Activated CD8-positive, alpha-beta T cell treated with anti-CD3 and anti-CD28 coated beads, Interleukin-2, amount 10 ng/mL, durations not matched to agents 7 days and 5 days (primary cell): Measurements from ENCODE around the gene PGM1. TPM values are rescaled to one million over a fixed set of nuclear protein-coding genes. Genes with fewer than 3 reads are reported as not detected.

Source experiments
- ATAC-seq: fragments of 150-1000 bp; cut with Tn5 transposase; one replicate; pipeline ENCODE4 v1.10.0; 2021; ENCODE audit warnings: moderate library complexity
- CTCF ChIA-PET: fragments of 350-600 bp; sonication (Branson Sonifier 250); formaldehyde crosslinking; loops from one replicate; lab custom pipeline; 2021; ENCODE audit warnings: antibody characterized with exemption; lab: Charles Lee
- POLR2A ChIA-PET: fragments of 350-600 bp; sonication (Branson Sonifier 250); formaldehyde crosslinking; loops from one replicate; lab custom pipeline; 2021; ENCODE audit warnings: antibody characterized with exemption; lab: Charles Lee
- DNase-seq: peaks from one replicate; pipeline ENCODE4 v3.0.0-alpha.2; 2020
- H3K27ac Mint-ChIP-seq: one replicate; pipeline ENCODE4 v1.8.0; 2021; ENCODE audit warnings: mild to moderate bottlenecking, mixed read lengths
- H3K27me3 Mint-ChIP-seq: one replicate; pipeline ENCODE4 v1.8.0; 2021; ENCODE audit warnings: low read depth, mixed read lengths
- H3K36me3 Mint-ChIP-seq: one replicate; pipeline ENCODE4 v1.8.0; 2021; ENCODE audit warnings: low read depth, mixed read lengths
- H3K4me1 Mint-ChIP-seq: one replicate; pipeline ENCODE4 v1.8.0; 2021; ENCODE audit warnings: low read depth, mixed read lengths
- H3K4me3 Mint-ChIP-seq: one replicate; pipeline ENCODE4 v1.8.0; 2021; ENCODE audit warnings: mild to moderate bottlenecking, mixed read lengths
- H3K9me3 Mint-ChIP-seq: one replicate; pipeline ENCODE4 v1.8.0; 2022; ENCODE audit warnings: mixed read lengths; ENCODE audit not compliant: insufficient read depth
- total RNA-seq, 2 experiments: library from RNA; stranded (reverse); gene quantifications; one replicate each; pipeline ENCODE4 v1.2.3, GENCODE V29; 2021

PGM1 gene
- total RNA-seq, 2 experiments from 2014 or later, result 60.1 to 65.9 TPM

DNA sequence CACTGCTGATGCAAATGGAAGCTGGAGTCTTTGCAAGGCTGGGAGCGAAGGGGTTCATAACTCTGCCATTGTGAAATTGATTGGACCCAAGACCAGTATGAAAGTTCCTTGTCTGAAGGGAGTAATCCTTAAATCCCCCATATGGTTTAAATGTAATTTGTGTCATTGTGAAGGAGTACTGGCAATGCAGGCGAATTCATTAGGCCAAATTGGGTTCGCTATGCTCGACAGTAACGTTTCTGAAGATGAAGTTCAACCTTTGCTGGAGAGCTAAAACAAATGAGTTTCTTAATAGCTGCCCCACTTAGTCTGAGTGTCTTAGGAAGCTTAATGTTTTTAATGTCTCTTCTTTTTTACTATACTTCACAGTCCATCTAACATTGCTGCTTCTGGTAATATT, 27.5 kb downstream of the PGM1 start:
- no peak overlapping the region for H3K27ac Mint-ChIP-seq
- no peak for DNase-seq
- peaks cover 7% of the 10 kb centered on the region for H3K4me1 Mint-ChIP-seq
- no peak for ATAC-seq
- no peaks in the 10 kb centered on the region for H3K9me3 Mint-ChIP-seq
- CTCF ChIA-PET, result interaction anchor here (1.2 kb wide), 1 partner anchor 71 kb away, joined by 3 read pairs; no protein-coding TSS in a partner anchor
- POLR2A ChIA-PET, result no interaction called here
- no peaks in the 10 kb centered on the region for H3K27me3 Mint-ChIP-seq
- no peak overlapping the region for H3K4me3 Mint-ChIP-seq
- no peaks in the 10 kb centered on the region for H3K36me3 Mint-ChIP-seq

DNA sequence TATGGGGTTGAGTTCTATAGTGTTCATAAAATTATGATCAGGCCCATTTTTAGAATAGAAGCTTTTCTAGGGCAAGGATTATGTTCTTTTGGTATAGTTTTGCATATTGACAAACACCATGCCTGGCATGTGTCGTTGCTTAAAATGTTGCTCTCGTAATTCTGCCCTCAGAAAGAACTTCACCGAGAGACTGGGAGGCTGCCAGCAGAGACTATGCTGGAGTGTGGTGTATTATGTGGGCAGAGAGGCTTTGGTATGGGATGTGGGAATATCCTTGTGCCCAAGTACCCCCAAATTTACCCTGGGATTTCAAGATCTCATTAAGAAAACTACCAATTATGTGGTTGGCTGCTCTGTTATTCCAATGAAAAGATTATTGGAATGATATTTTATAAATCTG, 27.9 kb downstream of the PGM1 start:
- ChIA-PET CTCF (interaction anchor here (1.2 kb wide), 1 partner anchor 71 kb away, joined by 3 read pairs; no protein-coding TSS in a partner anchor), POLR2A (no interaction called here)
- no peaks in the 10 kb centered on the region for H3K27me3 Mint-ChIP-seq
- no peak overlapping the region for H3K4me3 Mint-ChIP-seq
- peaks cover 10% of the 10 kb centered on the region for H3K4me1 Mint-ChIP-seq
- no peaks in the 10 kb centered on the region for H3K9me3 Mint-ChIP-seq
- no peak overlapping the region for H3K27ac Mint-ChIP-seq
- ATAC-seq (no peak), DNase-seq (no peak)
- H3K36me3 Mint-ChIP-seq, result no peaks in the 10 kb centered on the region

GRCh38 chr1:63621698-63622097, 28.5 kb downstream of the PGM1 start:
- Mint-ChIP-seq H3K9me3 (no peaks in the 10 kb centered on the region), H3K27ac (no peak overlapping the region), H3K4me3 (no peak overlapping the region), H3K4me1 (peaks cover 14% of the 10 kb centered on the region), H3K27me3 (no peaks in the 10 kb centered on the region), H3K36me3 (no peaks in the 10 kb centered on the region)
- ChIA-PET CTCF (interaction anchor here (1.2 kb wide), 1 partner anchor 70 kb away, joined by 3 read pairs; no protein-coding TSS in a partner anchor), POLR2A (no interaction called here)
- DNase-seq, result no peak
- ATAC-seq, result no peak

DNA sequence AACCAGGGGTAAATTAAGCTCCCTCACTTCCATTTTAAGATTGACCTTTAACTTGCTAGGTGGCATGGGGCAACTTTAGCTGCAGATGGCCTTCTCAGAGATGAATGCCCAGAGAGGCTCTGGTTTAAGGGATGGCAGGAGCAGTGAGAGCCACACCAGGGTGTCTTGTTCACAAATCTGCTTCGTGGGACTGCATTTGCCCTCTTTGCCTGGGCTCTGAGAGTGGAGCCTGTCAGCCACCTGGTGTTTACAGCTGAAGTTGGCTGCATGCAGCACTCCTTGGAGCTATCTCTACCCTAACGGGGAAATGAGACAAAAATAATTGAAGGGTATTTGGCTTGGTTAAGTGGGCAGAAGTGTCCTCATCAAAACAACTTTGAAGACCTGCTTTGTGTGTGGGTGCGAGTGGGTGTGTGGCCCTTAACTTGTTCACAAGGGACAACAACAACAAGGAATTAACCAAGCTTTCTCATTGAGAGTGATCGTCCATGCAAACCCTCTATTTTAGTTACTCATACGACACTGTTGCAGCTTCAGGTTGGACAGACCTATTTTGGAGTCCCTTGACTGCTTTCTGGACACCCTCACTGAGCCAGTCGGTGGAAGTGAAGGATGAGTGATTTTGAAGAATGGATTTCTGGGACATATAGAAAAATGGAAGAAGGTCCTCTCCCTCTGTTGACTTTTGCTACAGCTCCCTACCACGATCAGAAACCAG, 29.8 kb downstream of the PGM1 start:
- H3K9me3 Mint-ChIP-seq, result no peaks in the 10 kb centered on the region
- H3K27ac Mint-ChIP-seq, result no peak overlapping the region
- H3K27me3 Mint-ChIP-seq, result no peaks in the 10 kb centered on the region
- ChIA-PET CTCF (interaction anchor here (1.0 to 1.3 kb wide), 2 partner anchors 11 to 623 kb away, joined by 3 read pairs; no protein-coding TSS in a partner anchor), POLR2A (no interaction called here)
- no peaks in the 10 kb centered on the region for H3K36me3 Mint-ChIP-seq
- H3K4me3 Mint-ChIP-seq, result no peak overlapping the region
- peaks cover 15% of the 10 kb centered on the region for H3K4me1 Mint-ChIP-seq
- ATAC-seq (no peak), DNase-seq (no peak)

GRCh38 chr1:63623952-63624351, 30.7 kb downstream of the PGM1 start:
- ATAC-seq (no peak), DNase-seq (no peak)
- no peak overlapping the region for H3K4me3 Mint-ChIP-seq
- ChIA-PET POLR2A (no interaction called here), CTCF (interaction anchor here (1.0 to 1.3 kb wide), 2 partner anchors 12 to 622 kb away, joined by 3 read pairs; no protein-coding TSS in a partner anchor)
- H3K36me3 Mint-ChIP-seq, result no peaks in the 10 kb centered on the region
- peaks cover 17% of the 10 kb centered on the region for H3K4me1 Mint-ChIP-seq
- H3K27ac Mint-ChIP-seq, result no peak overlapping the region
- no peaks in the 10 kb centered on the region for H3K9me3 Mint-ChIP-seq
- H3K27me3 Mint-ChIP-seq, result no peaks in the 10 kb centered on the region

- CTCF ChIA-PET, result interaction anchor here (0.8 to 1.3 kb wide), 4 partner anchors 17 to 622 kb away, joined by 3 to 5 read pairs (median 3); no protein-coding TSS in a partner anchor
These were observed 31.7 kb downstream of the PGM1 start for GRCh38 chr1:63624911-63625310.

DNA sequence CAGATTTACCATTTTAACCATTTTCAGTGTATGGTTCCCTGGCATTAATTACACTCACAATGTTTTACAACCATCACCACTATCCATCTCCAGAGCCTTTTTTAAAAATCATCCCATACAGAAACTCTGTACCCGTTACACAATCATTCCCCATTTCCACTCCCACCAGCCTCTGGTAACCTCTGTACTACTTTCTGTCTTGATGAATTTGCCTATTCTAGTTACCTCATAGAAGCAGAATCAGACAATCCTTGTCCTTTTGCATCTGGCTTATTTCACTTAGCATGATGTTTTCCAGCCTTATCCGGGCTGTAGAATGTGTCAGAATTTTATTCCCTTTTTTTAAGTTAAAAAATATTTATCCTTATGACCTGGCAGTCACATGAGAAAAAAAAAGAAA, 33.0 kb downstream of the PGM1 start:
- H3K36me3 Mint-ChIP-seq, result peaks cover 11% of the 10 kb centered on the region
- CTCF ChIA-PET, result no interaction called here
- no peak for DNase-seq

More at GRCh38 chr1:63624911-63625310, 31.7 kb downstream of the PGM1 start:
- Mint-ChIP-seq H3K27ac (no peak overlapping the region), H3K36me3 (peaks cover 4% of the 10 kb centered on the region), H3K9me3 (no peaks in the 10 kb centered on the region), H3K4me1 (peaks cover 17% of the 10 kb centered on the region), H3K4me3 (no peak overlapping the region), H3K27me3 (no peaks in the 10 kb centered on the region)
- ATAC-seq, result no peak
- POLR2A ChIA-PET, result no interaction called here
- no peak for DNase-seq

GRCh38 chr1:63628607-63629006, 35.4 kb downstream of the PGM1 start:
- ATAC-seq, result no peak
- ChIA-PET CTCF (interaction anchor here (0.7 kb wide), 1 partner anchor 63 kb away, joined by 3 read pairs; no protein-coding TSS in a partner anchor), POLR2A (no interaction called here)
- H3K27me3 Mint-ChIP-seq, result no peaks in the 10 kb centered on the region
- no peak overlapping the region for H3K4me3 Mint-ChIP-seq
- no peaks in the 10 kb centered on the region for H3K9me3 Mint-ChIP-seq
- H3K4me1 Mint-ChIP-seq, result peaks cover 33% of the 10 kb centered on the region
- DNase-seq, result no peak
- peaks cover 30% of the 10 kb centered on the region for H3K36me3 Mint-ChIP-seq
- H3K27ac Mint-ChIP-seq, result no peak overlapping the region

More for the DNA sequence above, 33.0 kb downstream of the PGM1 start:
- H3K27ac Mint-ChIP-seq, result no peak overlapping the region
- no peak for ATAC-seq
- POLR2A ChIA-PET, result no interaction called here
- H3K4me1 Mint-ChIP-seq, result peaks cover 18% of the 10 kb centered on the region
- H3K4me3 Mint-ChIP-seq, result no peak overlapping the region
- no peaks in the 10 kb centered on the region for H3K9me3 Mint-ChIP-seq
- no peaks in the 10 kb centered on the region for H3K27me3 Mint-ChIP-seq

DNA sequence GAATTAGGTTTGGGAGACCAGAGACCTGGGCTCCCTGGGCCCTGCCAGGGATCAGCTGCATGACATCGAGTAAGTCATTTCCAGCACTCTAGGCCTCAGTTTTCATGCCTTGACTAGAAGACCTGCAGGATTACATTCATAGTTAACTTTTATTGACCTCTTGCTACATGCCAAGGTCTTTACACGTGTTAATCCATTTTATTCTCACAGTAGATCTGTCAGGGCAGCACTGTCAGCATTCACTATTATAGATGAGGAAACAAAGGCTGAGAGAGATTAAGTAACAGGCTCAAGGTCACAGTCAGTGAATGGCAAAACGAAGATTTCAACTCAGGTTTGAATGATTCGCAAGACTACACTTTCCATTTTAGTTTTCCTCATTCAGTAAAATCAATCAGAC, 37.0 kb downstream of the PGM1 start:
- POLR2A ChIA-PET, result no interaction called here
- CTCF ChIA-PET, result no interaction called here

DNA sequence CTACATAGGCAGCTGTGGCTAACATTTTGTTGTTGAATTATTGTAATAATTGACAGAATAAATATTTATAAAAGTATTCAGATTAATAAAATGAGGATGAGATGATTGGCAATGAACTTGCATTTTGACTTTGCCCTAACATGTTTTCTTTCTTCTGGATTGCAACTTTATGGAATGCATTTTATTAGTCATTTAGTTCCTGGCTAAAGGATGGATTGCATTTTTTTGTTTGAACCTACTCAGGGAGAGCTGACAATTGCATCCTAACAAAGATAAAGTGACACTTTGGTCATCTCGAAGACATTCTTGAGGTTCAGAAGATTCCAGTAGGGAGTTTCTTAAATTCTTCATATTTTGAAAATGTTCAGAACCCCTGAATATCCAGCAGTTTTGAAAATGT, 37.5 kb downstream of the PGM1 start:
- no peak overlapping the region for H3K4me3 Mint-ChIP-seq
- ChIA-PET CTCF (no interaction called here), POLR2A (interaction anchor here (0.7 kb wide), 1 partner anchor 1195 kb away, joined by 3 read pairs; no protein-coding TSS in a partner anchor)
- no peaks in the 10 kb centered on the region for H3K27me3 Mint-ChIP-seq
- H3K9me3 Mint-ChIP-seq, result no peaks in the 10 kb centered on the region
- ATAC-seq, result no peak
- H3K4me1 Mint-ChIP-seq, result peaks cover 29% of the 10 kb centered on the region
- peaks cover 40% of the 10 kb centered on the region for H3K36me3 Mint-ChIP-seq
- H3K27ac Mint-ChIP-seq, result no peak overlapping the region
- DNase-seq, result no peak

More for the DNA sequence above, 37.0 kb downstream of the PGM1 start:
- no peak for DNase-seq
- no peaks in the 10 kb centered on the region for H3K9me3 Mint-ChIP-seq
- peaks cover 33% of the 10 kb centered on the region for H3K4me1 Mint-ChIP-seq
- no peaks in the 10 kb centered on the region for H3K27me3 Mint-ChIP-seq
- H3K27ac Mint-ChIP-seq, result no peak overlapping the region
- no peak overlapping the region for H3K4me3 Mint-ChIP-seq
- no peak for ATAC-seq
- H3K36me3 Mint-ChIP-seq, result peaks cover 37% of the 10 kb centered on the region

GRCh38 chr1:63632110-63632509, 38.9 kb downstream of the PGM1 start:
- Mint-ChIP-seq H3K27me3 (no peaks in the 10 kb centered on the region), H3K9me3 (no peaks in the 10 kb centered on the region), H3K27ac (peak overlapping the region; percentile 12), H3K36me3 (peaks cover 54% of the 10 kb centered on the region), H3K4me1 (peaks cover 20% of the 10 kb centered on the region), H3K4me3 (no peak overlapping the region)
- ChIA-PET CTCF (no interaction called here), POLR2A (no interaction called here)
- no peak for DNase-seq
- ATAC-seq, result no peak

GRCh38 chr1:63633281-63633680, 40.1 kb downstream of the PGM1 start:
- peaks cover 16% of the 10 kb centered on the region for H3K4me1 Mint-ChIP-seq
- H3K36me3 Mint-ChIP-seq, result peaks cover 64% of the 10 kb centered on the region
- H3K4me3 Mint-ChIP-seq, result no peak overlapping the region
- POLR2A ChIA-PET, result no interaction called here
- DNase-seq, result no peak
- no peak overlapping the region for H3K27ac Mint-ChIP-seq
- no peaks in the 10 kb centered on the region for H3K9me3 Mint-ChIP-seq
- CTCF ChIA-PET, result no interaction called here
- H3K27me3 Mint-ChIP-seq, result no peaks in the 10 kb centered on the region
- ATAC-seq, result no peak
